Skeletal muscle tissue (tissue), 4 donors: Measurements from ENCODE around the gene PTX3. TPM values are rescaled to one million over a fixed set of nuclear protein-coding genes. Genes with fewer than 3 reads are reported as not detected.

Experiments used
- H3K27ac ChIP-seq: one replicate; pipeline ENCODE4 v1.7.0; 2013; ENCODE audit warnings: mild to moderate bottlenecking, low read depth, low read length, inconsistent platforms
- H3K27me3 ChIP-seq, 3 donors: one replicate each; pipeline ENCODE4 v1.7.0; 2013; ENCODE audit warnings: low read length in 3 of 3; ENCODE audit not compliant: control insufficient read depth in 3 of 3, insufficient read depth in 3 of 3
- H3K36me3 ChIP-seq, 3 donors: one replicate each; pipeline ENCODE4 v1.7.0; 2013; ENCODE audit warnings: low read length in 3 of 3; ENCODE audit not compliant: control insufficient read depth in 3 of 3, insufficient read depth in 3 of 3
- H3K4me1 ChIP-seq, 3 donors: one replicate each; pipeline ENCODE4 v1.7.0; 2013; ENCODE audit warnings: low read length in 3 of 3, mild to moderate bottlenecking in 3 of 3; ENCODE audit not compliant: control insufficient read depth in 3 of 3, insufficient read depth in 3 of 3
- H3K4me3 ChIP-seq, 3 donors: one replicate each; pipeline ENCODE4 v1.7.0; 2013; ENCODE audit warnings: low read length in 3 of 3
- H3K9ac ChIP-seq, 3 donors: one replicate each; pipeline ENCODE4 v1.7.0; 2013; ENCODE audit warnings: low read length in 3 of 3, mild to moderate bottlenecking in 3 of 3, moderate library complexity in 2 of 3, low read depth in 1 of 3
- H3K9me3 ChIP-seq, 3 donors: one replicate each; pipeline ENCODE4 v1.7.0; 2013; ENCODE audit warnings: low read length in 3 of 3; ENCODE audit not compliant: control insufficient read depth in 3 of 3
- total RNA-seq: library from RNA; depleted of rRNA; stranded (reverse); fragments of >200 nt; gene quantifications from one replicate; pipeline ENCODE4 v1.2.3, GENCODE V29; 2014
- donor health status: Osteomylitis.

PTX3 gene
- total RNA-seq: 11.5 TPM

DNA sequence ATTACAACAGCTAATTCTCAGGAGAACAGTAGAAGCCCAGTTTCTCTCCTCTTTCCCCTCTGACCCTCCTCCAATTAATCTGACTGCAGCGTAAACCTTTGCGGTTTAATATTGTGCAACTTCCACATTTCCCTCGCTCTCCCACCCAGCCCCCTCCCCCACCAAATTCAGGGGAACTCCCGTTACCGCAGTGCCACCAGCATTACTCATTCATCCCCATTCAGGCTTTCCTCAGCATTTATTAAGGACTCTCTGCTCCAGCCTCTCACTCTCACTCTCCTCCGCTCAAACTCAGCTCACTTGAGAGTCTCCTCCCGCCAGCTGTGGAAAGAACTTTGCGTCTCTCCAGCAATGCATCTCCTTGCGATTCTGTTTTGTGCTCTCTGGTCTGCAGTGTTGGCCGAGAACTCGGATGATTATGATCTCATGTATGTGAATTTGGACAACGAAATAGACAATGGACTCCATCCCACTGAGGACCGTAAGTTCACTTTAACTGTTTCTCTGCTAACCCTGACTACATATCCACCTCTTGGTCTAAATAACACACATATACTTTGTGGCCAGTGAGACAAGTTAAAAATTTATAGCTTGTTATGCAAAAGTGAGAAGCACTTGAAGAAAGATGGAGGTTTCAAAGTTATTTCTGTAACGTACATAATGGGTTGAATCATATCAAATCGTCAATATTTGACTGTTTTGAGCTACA lies at the start of gene PTX3:
Gene PTX3, plus strand, starts transcription at position 268 of the 709 bp plus-strand sequence. Its CDS starts 84 bp downstream, at position 352.
- no peaks in the 10 kb centered on the region for H3K36me3 ChIP-seq
- H3K27me3 ChIP-seq: peaks cover 0 to 4% (median 2%) of the 10 kb centered on the region in 3 donors
- peaks cover 11 to 21% (median 20%) of the 10 kb centered on the region in 3 donors for H3K4me1 ChIP-seq
- no peaks in the 10 kb centered on the region for H3K9me3 ChIP-seq
- H3K4me3 ChIP-seq: peak within 1 kb of the TSS; percentile 58 to 76 (median 73)
- H3K9ac ChIP-seq: peak within 1 kb of the TSS in 1 of 3 donors; percentile 68
- no peak within 1 kb of the TSS for H3K27ac ChIP-seq

DNA sequence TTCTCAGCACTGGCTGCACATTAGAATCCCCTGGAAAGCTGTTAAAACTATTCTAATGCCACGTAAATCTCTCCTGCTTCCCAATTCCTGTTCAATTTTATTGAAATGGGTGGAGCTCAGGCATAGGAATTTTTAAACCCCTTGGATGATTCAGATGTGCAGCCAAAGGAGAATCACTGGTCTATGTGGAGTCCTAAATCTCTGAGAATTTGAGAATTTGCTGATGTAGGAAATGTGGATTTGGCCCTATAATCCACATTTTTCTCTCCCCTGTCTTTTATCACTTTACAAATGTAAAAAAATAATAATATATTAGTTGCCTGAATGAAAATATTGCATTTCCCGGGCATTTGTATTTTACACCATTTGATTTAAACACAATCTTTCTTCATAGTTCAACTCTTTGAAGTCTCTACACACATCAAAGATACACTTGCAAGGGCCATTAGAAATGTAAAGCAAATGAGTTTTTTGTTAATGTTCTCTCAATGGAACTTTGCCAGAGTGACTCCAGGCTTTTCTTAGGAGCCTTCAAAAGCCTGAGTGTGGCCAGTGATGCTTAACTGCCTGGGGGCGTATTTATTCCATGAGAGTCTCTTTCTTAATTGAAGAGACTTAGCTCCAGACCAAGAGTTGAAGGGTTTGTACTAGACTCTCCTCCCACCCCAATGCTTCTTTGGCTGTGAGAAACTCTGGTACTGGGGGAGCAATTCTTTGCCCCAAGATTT lies 48.8 kb upstream of the PTX3 start:
- Histone ChIP-seq H3K27ac (no peak overlapping the region), H3K9me3 (no peaks in the 10 kb centered on the region), H3K27me3 (no peaks in the 10 kb centered on the region), H3K9ac (no peak overlapping the region), H3K4me3 (no peak overlapping the region), H3K4me1 (no peaks in the 10 kb centered on the region), H3K36me3 (no peaks in the 10 kb centered on the region)

DNA sequence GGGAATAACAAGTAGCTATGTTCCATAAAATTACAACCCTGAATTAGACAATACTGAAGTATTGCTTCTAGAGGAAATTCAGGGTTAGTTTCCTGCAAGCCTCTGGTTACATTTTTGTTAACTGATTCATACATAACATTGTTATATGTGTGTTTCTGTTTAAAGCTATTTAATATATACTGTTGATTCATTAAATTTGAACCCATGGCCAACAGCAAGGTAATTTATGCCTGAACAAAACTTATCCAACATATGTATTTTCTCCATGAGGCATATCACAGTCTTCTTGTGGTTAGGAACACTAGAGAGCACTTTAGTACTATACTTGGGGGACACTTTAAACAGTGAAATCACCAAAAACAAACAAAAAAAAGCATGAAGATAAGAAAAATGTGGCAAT lies 47.7 kb upstream of the PTX3 start:
- Histone ChIP-seq H3K27ac (no peak overlapping the region), H3K4me1 (no peaks in the 10 kb centered on the region), H3K27me3 (no peaks in the 10 kb centered on the region), H3K9ac (no peak overlapping the region), H3K36me3 (no peaks in the 10 kb centered on the region), H3K4me3 (no peak overlapping the region), H3K9me3 (no peaks in the 10 kb centered on the region)

DNA sequence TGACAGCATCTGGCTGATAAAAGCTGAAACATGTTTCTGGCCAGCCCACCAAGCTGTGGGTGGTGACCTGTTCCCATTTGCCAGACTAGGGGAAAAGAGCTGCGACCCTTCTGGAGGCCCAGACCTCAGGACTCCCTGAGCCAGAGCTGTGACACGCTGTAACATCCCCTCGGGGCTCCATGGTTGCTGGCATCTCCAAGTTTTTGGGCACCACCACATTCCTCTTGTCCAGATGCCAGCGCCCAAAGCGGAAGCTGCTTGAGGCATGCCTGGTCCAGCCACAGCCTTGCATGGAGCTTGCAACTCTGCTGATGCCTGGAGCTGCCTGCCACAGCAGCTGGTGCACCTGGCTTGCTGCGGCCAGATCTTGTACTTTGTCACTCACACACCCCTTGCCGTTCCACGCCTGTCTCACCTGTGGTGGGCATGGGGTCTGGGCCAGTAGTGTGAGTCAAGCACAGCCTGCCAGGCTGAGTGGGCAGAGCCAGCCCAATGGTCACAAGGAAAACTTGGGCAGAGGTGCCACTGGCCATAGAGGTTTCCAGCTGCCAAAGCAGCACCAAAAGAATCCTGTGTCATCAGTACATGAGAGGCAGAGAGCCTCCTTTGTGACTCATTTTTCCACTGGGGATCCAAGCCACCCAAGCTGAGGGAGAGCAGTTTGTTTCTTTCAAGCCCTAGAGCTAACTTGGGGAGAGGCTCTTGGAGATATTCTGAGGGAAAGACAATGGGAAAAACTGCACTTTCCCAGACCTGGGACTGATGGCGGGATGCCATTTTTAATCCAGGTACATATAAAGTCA lies 45.7 kb upstream of the PTX3 start:
- Histone ChIP-seq H3K4me3 (no peak overlapping the region), H3K9ac (no peak overlapping the region), H3K27me3 (no peaks in the 10 kb centered on the region), H3K4me1 (no peaks in the 10 kb centered on the region), H3K9me3 (no peaks in the 10 kb centered on the region), H3K27ac (no peak overlapping the region), H3K36me3 (no peaks in the 10 kb centered on the region)

DNA sequence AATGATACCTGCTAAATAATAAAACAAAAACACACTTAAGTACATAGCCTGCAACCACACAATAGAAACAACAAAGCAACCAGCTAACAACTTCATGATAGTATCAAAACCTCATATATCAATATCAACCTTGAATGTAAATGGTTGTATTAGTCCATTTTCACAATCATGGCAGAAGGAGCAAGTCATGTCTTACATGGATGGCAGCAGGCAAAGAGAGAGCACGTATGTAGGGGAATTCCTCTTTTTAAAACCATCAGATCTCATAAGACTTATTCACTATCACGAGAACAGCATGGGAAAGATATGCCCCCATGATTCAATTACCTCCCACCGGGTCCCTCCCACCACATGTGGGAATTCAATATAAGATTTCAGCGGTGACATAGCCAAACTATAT lies 44.5 kb upstream of the PTX3 start:
- H3K9me3 ChIP-seq: no peaks in the 10 kb centered on the region
- H3K27me3 ChIP-seq: no peaks in the 10 kb centered on the region
- no peaks in the 10 kb centered on the region for H3K4me1 ChIP-seq
- no peak overlapping the region for H3K4me3 ChIP-seq
- no peak overlapping the region for H3K9ac ChIP-seq
- no peak overlapping the region for H3K27ac ChIP-seq
- no peaks in the 10 kb centered on the region for H3K36me3 ChIP-seq

DNA sequence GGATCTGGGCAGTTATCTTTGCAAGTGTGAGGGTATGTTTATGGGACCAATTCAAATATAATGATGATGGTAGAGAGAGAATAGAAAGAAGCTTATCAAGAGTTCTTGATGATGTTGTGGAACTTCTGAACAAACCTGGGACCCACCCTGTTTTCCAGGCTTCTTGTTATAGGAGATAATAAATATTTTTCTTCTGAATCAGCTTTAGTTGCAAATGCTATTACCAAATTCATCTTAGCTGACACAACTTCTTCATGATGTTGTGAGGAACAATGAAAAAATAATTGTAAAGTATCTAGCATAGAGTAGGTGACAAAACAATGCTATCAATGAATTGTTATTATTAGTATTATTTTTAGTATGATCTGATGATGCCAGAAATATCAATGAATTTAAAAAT lies 43.5 kb upstream of the PTX3 start:
- no peak overlapping the region for H3K27ac ChIP-seq
- no peaks in the 10 kb centered on the region for H3K4me1 ChIP-seq
- H3K4me3 ChIP-seq: no peak overlapping the region
- no peaks in the 10 kb centered on the region for H3K27me3 ChIP-seq
- H3K9me3 ChIP-seq: no peaks in the 10 kb centered on the region
- H3K9ac ChIP-seq: no peak overlapping the region
- no peaks in the 10 kb centered on the region for H3K36me3 ChIP-seq

DNA sequence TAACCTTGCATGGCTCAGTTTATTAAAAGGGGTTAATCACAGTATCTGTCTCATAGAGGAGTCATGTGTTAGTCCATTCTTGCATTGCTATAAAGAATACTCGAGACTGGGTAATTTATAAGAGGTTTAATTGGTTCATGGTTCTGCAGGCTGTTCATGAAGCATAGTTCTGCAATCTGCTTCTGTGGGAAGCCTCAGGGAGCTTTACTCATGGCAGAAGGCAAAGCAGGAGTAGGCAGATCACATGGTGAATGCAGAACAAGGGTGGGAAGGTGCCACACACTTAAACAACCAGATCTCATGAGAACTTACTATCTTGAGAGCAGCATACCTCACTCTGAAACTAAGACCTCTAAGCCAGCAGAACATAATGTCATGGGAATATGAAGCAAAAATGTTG lies 42.2 kb upstream of the PTX3 start:
- H3K36me3 ChIP-seq: no peaks in the 10 kb centered on the region
- no peaks in the 10 kb centered on the region for H3K4me1 ChIP-seq
- no peaks in the 10 kb centered on the region for H3K27me3 ChIP-seq
- no peak overlapping the region for H3K27ac ChIP-seq
- H3K4me3 ChIP-seq: no peak overlapping the region
- no peaks in the 10 kb centered on the region for H3K9me3 ChIP-seq
- no peak overlapping the region for H3K9ac ChIP-seq

DNA sequence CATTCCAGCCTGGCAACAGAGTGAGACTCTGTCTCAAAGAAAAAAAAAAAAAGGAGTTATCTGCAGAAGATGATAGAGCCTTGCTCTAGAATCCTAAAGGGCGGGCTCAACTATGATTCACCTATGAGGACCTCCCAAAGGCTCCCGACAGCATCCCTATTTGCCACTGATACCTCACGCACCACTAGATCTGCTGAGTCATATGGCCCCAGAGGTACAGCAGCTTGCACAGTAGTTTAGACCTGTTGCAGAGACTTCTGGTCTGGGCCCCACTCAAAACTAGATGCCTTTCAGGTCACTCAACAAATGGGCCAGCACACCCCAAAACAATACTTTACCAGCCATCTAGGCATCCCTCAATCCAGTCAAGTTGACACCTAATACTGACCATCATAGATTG lies 38.1 kb upstream of the PTX3 start:
- Histone ChIP-seq H3K4me1 (no peaks in the 10 kb centered on the region), H3K27ac (no peak overlapping the region), H3K4me3 (no peak overlapping the region), H3K9ac (no peak overlapping the region), H3K9me3 (no peaks in the 10 kb centered on the region), H3K36me3 (no peaks in the 10 kb centered on the region), H3K27me3 (no peaks in the 10 kb centered on the region)

DNA sequence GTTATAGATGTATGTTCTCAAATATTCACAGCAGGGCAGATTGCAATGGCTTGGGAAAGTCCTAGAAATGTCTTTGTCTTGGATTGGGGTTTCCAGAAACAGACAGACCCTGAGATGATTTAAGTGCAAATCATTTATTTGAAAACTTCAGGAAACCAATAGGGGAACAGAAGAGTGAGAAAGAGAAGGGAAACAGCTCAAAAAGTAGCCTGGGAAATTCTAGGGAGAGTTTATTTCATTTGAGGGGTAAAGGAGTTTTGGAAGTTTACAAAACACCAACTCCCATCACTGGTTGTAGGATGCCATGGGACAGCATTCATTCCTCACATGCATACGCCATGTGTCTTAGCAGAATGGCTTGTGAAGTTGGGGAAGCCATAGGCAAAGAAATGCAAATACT lies 32.3 kb upstream of the PTX3 start:
- Histone ChIP-seq H3K27me3 (no peaks in the 10 kb centered on the region), H3K36me3 (no peaks in the 10 kb centered on the region), H3K9ac (no peak overlapping the region), H3K4me1 (no peaks in the 10 kb centered on the region), H3K9me3 (no peaks in the 10 kb centered on the region), H3K27ac (no peak overlapping the region), H3K4me3 (no peak overlapping the region)

DNA sequence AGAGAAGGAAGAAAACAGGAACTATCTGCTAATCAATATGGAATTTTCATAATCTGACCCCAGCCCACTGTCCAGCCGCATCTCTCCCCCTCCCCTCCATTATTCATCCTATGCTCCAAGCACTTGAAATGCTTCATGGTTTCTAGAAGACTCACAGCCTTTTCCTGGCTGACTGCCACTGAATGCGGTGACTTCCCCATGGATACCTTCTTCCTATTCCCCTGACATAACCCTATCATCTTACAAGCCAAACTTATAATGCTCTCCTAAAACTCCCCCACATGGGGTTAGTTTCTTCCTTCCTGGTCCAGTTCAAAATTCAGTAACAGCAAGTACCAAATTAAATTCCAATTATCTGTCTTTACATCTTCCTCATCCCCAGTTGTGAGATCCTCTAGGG lies 31.2 kb upstream of the PTX3 start:
- H3K27me3 ChIP-seq: no peaks in the 10 kb centered on the region
- no peaks in the 10 kb centered on the region for H3K4me1 ChIP-seq
- no peaks in the 10 kb centered on the region for H3K9me3 ChIP-seq
- H3K36me3 ChIP-seq: no peaks in the 10 kb centered on the region
- no peak overlapping the region for H3K27ac ChIP-seq
- H3K4me3 ChIP-seq: no peak overlapping the region
- H3K9ac ChIP-seq: no peak overlapping the region
